Small intestine (tissue), 7 donors: ENCODE measurements around the gene DNM1L. TPM values are rescaled to one million over a fixed set of nuclear protein-coding genes. Genes with fewer than 3 reads are reported as not detected.

Experiments used
- DNase-seq, 2 donors: peaks; one replicate each; pipeline versions ENCODE4 v3.0.0 to v3.0.0-alpha.2; 2013
- FAIRE-seq: peaks from 2 replicates; lab custom pipeline; 2012; peaks lifted over from hg19 to GRCh38; lab: Jason Lieb, UNC
- H3K27ac ChIP-seq, 3 donors: one replicate each; pipeline ENCODE4 v1.5.1; 2013; ENCODE audit warnings: low read length in 2 of 3, mild to moderate bottlenecking in 2 of 3, control low read depth in 1 of 3, inconsistent platforms in 1 of 3, low read depth in 1 of 3, moderate library complexity in 1 of 3
- H3K27me3 ChIP-seq, 3 donors: one replicate each; pipeline ENCODE4 v1.6.1; 2013; ENCODE audit warnings: low read length in 3 of 3, inconsistent platforms in 1 of 3; ENCODE audit not compliant: control insufficient read depth in 3 of 3, insufficient read depth in 3 of 3
- H3K36me3 ChIP-seq, 3 donors: one replicate each; pipeline ENCODE4 v1.6.1; 2013; ENCODE audit warnings: low read length in 3 of 3, inconsistent platforms in 1 of 3, low read depth in 1 of 3, mild to moderate bottlenecking in 1 of 3, moderate library complexity in 1 of 3; ENCODE audit not compliant: control insufficient read depth in 3 of 3, insufficient read depth in 2 of 3
- H3K4me1 ChIP-seq, 3 donors: one replicate each; pipeline ENCODE4 v1.6.1; 2013; ENCODE audit warnings: low read length in 2 of 3, inconsistent platforms in 1 of 3, low read depth in 1 of 3, mild to moderate bottlenecking in 1 of 3, moderate library complexity in 1 of 3; ENCODE audit not compliant: control insufficient read depth in 3 of 3, insufficient read depth in 2 of 3
- H3K4me3 ChIP-seq, 3 donors: one replicate each; pipeline ENCODE4 v1.5.1; 2013; ENCODE audit warnings: low read length in 3 of 3, control low read depth in 1 of 3, inconsistent platforms in 1 of 3, low read depth in 1 of 3, mild to moderate bottlenecking in 1 of 3, moderate library complexity in 1 of 3
- H3K9me3 ChIP-seq, 2 donors: one replicate each; pipeline ENCODE4 v1.6.1; 2013; ENCODE audit warnings: low read depth in 1 of 2, low read length in 1 of 2; ENCODE audit not compliant: control insufficient read depth in 2 of 2, insufficient read depth in 1 of 2
- WGBS, 3 donors: extraction: QIAGEN DNeasy Blood & Tissue Kit; methylation state at CpG; one replicate each; pipeline ENCODE4 v1.1.7; 2013; 5-methylcytosine and 5-hydroxymethylcytosine counted together
- polyA plus RNA-seq, 4 donors: library from polyadenylated mRNA; stranded (reverse) in 3 of 4; unstranded in 1 of 4; fragments of 200-250 nt in 3 of 4; fragments of 120-200 nt in 1 of 4; gene quantifications; one replicate each; pipeline versions ENCODE4 v1.2.1 to v1.2.3, GENCODE V29; 2013
- donor health status: healthy with polysubstance abuse.
- donor health status: control.
- donor health status: control.
- donor health status: Bipolar disorder and iron deficiency.
- donor health status: healthy.

Gene DNM1L
- polyA plus RNA-seq, 4 donors = 16.2 to 66.9 (median 22.2) TPM

- peaks cover 0 to 13% (median 10%) of the 10 kb centered on the region in 3 donors for H3K36me3 ChIP-seq
- no peak overlapping the region for H3K4me3 ChIP-seq
- peaks cover 0 to 2% (median 0%) of the 10 kb centered on the region in 3 donors for H3K27me3 ChIP-seq
- FAIRE-seq = no peak
- no peak for DNase-seq
- no peak overlapping the region for H3K27ac ChIP-seq
- H3K9me3 ChIP-seq = no peaks in the 10 kb centered on the region
- H3K4me1 ChIP-seq = no peaks in the 10 kb centered on the region
Observed at GRCh38 chr12:32789446-32789845, 110.3 kb downstream of the DNM1L start.

DNA sequence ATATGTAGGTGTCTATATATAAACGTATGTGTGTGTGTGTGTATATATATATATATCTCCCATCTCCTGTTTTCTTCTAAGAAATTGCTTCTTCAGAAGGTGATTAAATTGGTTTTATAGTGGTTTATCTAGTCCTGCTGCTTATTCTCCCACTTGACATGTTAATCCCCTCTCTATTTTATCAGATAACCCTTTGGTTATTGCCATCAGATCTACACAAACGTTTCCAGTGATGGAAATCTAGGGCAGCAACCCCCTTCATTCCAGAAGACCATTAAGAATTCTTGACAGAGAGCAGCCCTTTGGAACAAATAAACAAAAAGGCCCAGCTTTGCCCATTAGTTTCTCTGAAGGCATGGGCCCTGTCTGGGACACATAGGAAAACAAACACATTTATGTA, 110.8 kb downstream of the DNM1L start:
- H3K27me3 ChIP-seq = peaks cover 0 to 2% (median 0%) of the 10 kb centered on the region in 3 donors
- no peak overlapping the region for H3K27ac ChIP-seq
- 44 to 63% (median 56%) methylated on average over 2 of the region's 2 CpGs for WGBS, 3 donors
- DNase-seq (no peak), FAIRE-seq (no peak)
- H3K4me1 ChIP-seq = no peaks in the 10 kb centered on the region
- peaks cover 0 to 16% (median 13%) of the 10 kb centered on the region in 3 donors for H3K36me3 ChIP-seq
- H3K4me3 ChIP-seq = no peak overlapping the region
- H3K9me3 ChIP-seq = no peaks in the 10 kb centered on the region

- peaks cover 0 to 26% (median 18%) of the 10 kb centered on the region in 3 donors for H3K36me3 ChIP-seq
- WGBS, 3 donors = 71 to 87% (median 79%) methylated on average over 4 of the region's 4 CpGs
- no peak overlapping the region for H3K27ac ChIP-seq
- peaks cover 0 to 2% (median 0%) of the 10 kb centered on the region in 3 donors for H3K27me3 ChIP-seq
- FAIRE-seq (no peak), DNase-seq (no peak)
- no peak overlapping the region for H3K4me3 ChIP-seq
- no peaks in the 10 kb centered on the region for H3K9me3 ChIP-seq
- no peaks in the 10 kb centered on the region for H3K4me1 ChIP-seq
Observed at GRCh38 chr12:32794281-32794680, 115.2 kb downstream of the DNM1L start.

Other genes starting within 250 kb of the DNM1L start
- 10 to 100 TPM in 2 of 4 donors, 1 to 10 TPM in 2; 5.4 to 19.0 (median 13.0) TPM for gene YARS2, start 76.6 kb downstream of the DNM1L start, polyA plus RNA-seq
- 10 to 100 TPM; 12.7 to 34.7 (median 22.8) TPM for gene PKP2, start 217.5 kb downstream of the DNM1L start, polyA plus RNA-seq